ENCODE data around the gene HSDL1.
"Not testable (repeated sequence)": the region's sequence is repeated elsewhere in the genome, so short reads cannot be mapped to it uniquely, and the experiment has no call there.

HSDL1 gene

GRCh38 chr16:84137769-84138357 is 7.1 kb downstream of the HSDL1 start:
- no peak for DNase-seq

GRCh38 chr16:84137287-84137686 is 7.7 kb downstream of the HSDL1 start:
- no peak for DNase-seq

- no peak for DNase-seq
These were observed 8.4 kb downstream of the HSDL1 start for GRCh38 chr16:84136331-84137125.

GRCh38 chr16:84132527-84133285 is 12.3 kb downstream of the HSDL1 start:
- DNase-seq = no peak

- no peak for DNase-seq
These were observed 13.9 kb downstream of the HSDL1 start for GRCh38 chr16:84131117-84131516.

- DNase-seq = no peak
These were observed 20.5 kb downstream of the HSDL1 start for GRCh38 chr16:84124257-84125073.

- DNase-seq = peak; percentile 1
These were observed 24.0 kb downstream of the HSDL1 start for GRCh38 chr16:84121007-84121406.

GRCh38 chr16:84120023-84120422 is 25.0 kb downstream of the HSDL1 start:
- no peak for DNase-seq

GRCh38 chr16:84119368-84119767 is 25.6 kb downstream of the HSDL1 start:
- DNase-seq = peak; percentile 34

GRCh38 chr16:84118315-84118714 is 26.7 kb downstream of the HSDL1 start:
- DNase-seq = not testable (repeated sequence)

- DNase-seq = peak; percentile 49
These were observed 27.5 kb downstream of the HSDL1 start for GRCh38 chr16:84117494-84117843.

GRCh38 chr16:84116720-84117493 is 28.1 kb downstream of the HSDL1 start, which contains the start of gene MBTPS1:
Gene MBTPS1, minus strand, starts transcription at chr16:84116942. Its CDS starts 15,159 bp downstream, at chr16:84101783.
- DNase-seq = peak; percentile 96

GRCh38 chr16:84115919-84116719 is 28.9 kb downstream of the HSDL1 start:
- peak; percentile 81 for DNase-seq

GRCh38 chr16:84111949-84112348 is 33.0 kb downstream of the HSDL1 start:
- DNase-seq = not testable (repeated sequence)

- no peak for DNase-seq
These were observed 33.5 kb downstream of the HSDL1 start for GRCh38 chr16:84111525-84111924.

- no peak for DNase-seq
These were observed 34.5 kb downstream of the HSDL1 start for GRCh38 chr16:84110527-84110926.

GRCh38 chr16:84109598-84110335 is 35.2 kb downstream of the HSDL1 start:
- no peak for DNase-seq

- no peak for DNase-seq
These were observed 37.1 kb downstream of the HSDL1 start for GRCh38 chr16:84107921-84108320.

- DNase-seq = no peak
These were observed 38.8 kb downstream of the HSDL1 start for GRCh38 chr16:84105948-84106740.

All from NCI-H69 (cell line).